CD4-positive, alpha-beta T cell (primary cell): ENCODE results near the gene DPP4. TPM values are rescaled to one million over a fixed set of nuclear protein-coding genes. Genes with fewer than 3 reads are reported as not detected.

ENCODE experiments used
- ATAC-seq: fragments of 200-7000 bp; cut with Tn5 transposase; one replicate; pipeline ENCODE4 v1.10.0; 2022; ENCODE audit warnings: mild to moderate bottlenecking; ENCODE audit not compliant: poor library complexity
- CTCF ChIA-PET: fragments of 350-600 bp; sonication (Branson Sonifier 250); formaldehyde crosslinking; loops from one replicate; lab custom pipeline; 2021; ENCODE audit warnings: antibody characterized with exemption, inconsistent platforms; lab: Charles Lee
- POLR2A ChIA-PET: fragments of 350-600 bp; sonication (Branson Sonifier 250); formaldehyde crosslinking; loops from one replicate; lab custom pipeline; 2021; ENCODE audit warnings: antibody characterized with exemption, inconsistent platforms; lab: Charles Lee
- DNase-seq, 14 experiments: peaks; one replicate each; pipeline ENCODE4 v3.0.0-alpha.2; 2013 to 2020; ENCODE audit warnings: mixed read lengths in 2 of 14
- H3K27ac ChIP-seq, 2 donors: one replicate each; pipeline versions ENCODE4 v1.5.1 to v1.7.0; 2013; ENCODE audit warnings: low read length in 2 of 2, low read depth in 1 of 2, mild to moderate bottlenecking in 1 of 2
- H3K27me3 ChIP-seq, 2 experiments: 1 replicate in 1 of 2; 2 replicates in 1 of 2; pipeline versions ENCODE4 v1.6.1 to v1.7.0; 2013; ENCODE audit warnings: low read length in 2 of 2, control low read depth in 1 of 2, mild to moderate bottlenecking in 1 of 2, moderate library complexity in 1 of 2; ENCODE audit not compliant: insufficient read depth in 2 of 2, control insufficient read depth in 1 of 2
- H3K36me3 ChIP-seq: one replicate; pipeline ENCODE4 v1.6.1; 2013; ENCODE audit warnings: low read length, control low read depth; ENCODE audit not compliant: insufficient read depth
- H3K4me1 ChIP-seq: one replicate; pipeline ENCODE4 v1.6.1; 2013; ENCODE audit warnings: low read length, control low read depth; ENCODE audit not compliant: insufficient read depth
- H3K4me3 ChIP-seq: one replicate; pipeline ENCODE4 v1.5.1; 2013; ENCODE audit warnings: mild to moderate bottlenecking, low read length, moderate library complexity
- H3K9me3 ChIP-seq, 2 experiments: 1 replicate in 1 of 2; 2 replicates in 1 of 2; pipeline versions ENCODE4 v1.6.1 to v1.7.0; 2013; ENCODE audit warnings: low read length in 2 of 2, mild to moderate bottlenecking in 2 of 2, control low read depth in 1 of 2, moderate library complexity in 1 of 2; ENCODE audit not compliant: control insufficient read depth in 1 of 2, insufficient read depth in 1 of 2
- H3K27ac Mint-ChIP-seq: one replicate; pipeline ENCODE4 v1.8.0; 2020; ENCODE audit warnings: mixed read lengths
- H3K27me3 Mint-ChIP-seq: one replicate; pipeline ENCODE4 v1.8.0; 2021; ENCODE audit warnings: mixed read lengths
- H3K36me3 Mint-ChIP-seq: one replicate; pipeline ENCODE4 v1.8.0; 2021; ENCODE audit warnings: low read depth, mixed read lengths
- H3K4me1 Mint-ChIP-seq: one replicate; pipeline ENCODE4 v1.8.0; 2021; ENCODE audit warnings: low read depth, mixed read lengths
- H3K4me3 Mint-ChIP-seq: one replicate; pipeline ENCODE4 v1.8.0; 2020; ENCODE audit warnings: mild to moderate bottlenecking, mixed read lengths
- H3K9me3 Mint-ChIP-seq: one replicate; pipeline ENCODE4 v1.8.0; 2020; ENCODE audit warnings: mixed read lengths
- intact Hi-C, 2 experiments: fragments of 100-400 bp; cut with DNase I in 1 of 2; cut with micrococcal nuclease in 1 of 2; formaldehyde crosslinking; loops; one replicate each; pipeline versions ENCODE4 v1.15.1 to v1.9.0; 2023 to 2025; cut with DNase I, micrococcal nuclease
- total RNA-seq, 174 experiments: library from RNA in 2 of 174; stranded (reverse) in 2 of 174; gene quantifications; one replicate each; pipeline ENCODE4 v1.2.3 and lab custom pipeline; 2021 to 2026
- TF ChIP-seq, protein P1 (sequence below): fragments of 200-600 bp; IDR thresholded peaks from one replicate; pipeline ENCODE4 v1.8.0; 2022; ENCODE audit warnings: antibody characterized with exemption, mild to moderate bottlenecking

The DPP4 gene
- total RNA-seq, 2 experiments from 2014 or later, result 15.5 to 16.7 TPM

DNA sequence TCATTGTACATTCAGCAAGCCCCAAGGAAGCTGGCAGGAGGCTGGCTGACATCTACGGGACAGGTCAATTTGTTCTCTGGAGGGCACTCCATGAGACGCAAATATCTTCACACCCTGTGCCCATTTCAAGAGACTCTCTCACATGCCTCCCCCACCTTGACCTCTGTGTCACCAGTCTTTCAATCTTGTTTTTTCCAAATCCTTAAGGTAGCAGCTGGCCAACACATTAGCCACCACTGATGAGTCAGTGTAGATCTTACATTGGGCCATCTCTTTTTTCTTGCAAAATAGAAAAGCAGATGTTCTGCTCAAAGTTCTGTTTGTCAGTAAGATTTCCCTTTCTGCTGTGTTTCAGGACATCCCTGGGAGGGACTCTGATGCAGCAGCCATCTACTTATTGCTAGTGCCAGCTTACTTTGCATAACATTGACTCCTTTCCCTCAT is 1.7 kb upstream of the DPP4 start:
- Histone ChIP-seq H3K27me3 (no peaks in the 10 kb centered on the region), H3K27ac (no peak overlapping the region), H3K36me3 (no peaks in the 10 kb centered on the region), H3K4me3 (no peak overlapping the region), H3K4me1 (peaks cover 23% of the 10 kb centered on the region), H3K9me3 (peaks cover 12 to 14% of the 10 kb centered on the region in 2 experiments)
- ChIA-PET CTCF (no interaction called here), POLR2A (interaction anchor here (6.0 kb wide), 1 partner anchor 63 kb away, joined by 48 read pairs; no protein-coding TSS in a partner anchor)
- Mint-ChIP-seq H3K4me3 (peak overlapping the region; percentile 95), H3K27me3 (no peaks in the 10 kb centered on the region), H3K36me3 (peaks cover 18% of the 10 kb centered on the region), H3K9me3 (peaks cover 7% of the 10 kb centered on the region), H3K27ac (no peak overlapping the region), H3K4me1 (peaks cover 39% of the 10 kb centered on the region)
- intact Hi-C loops, result loop anchor here (2.0 to 5.0 kb wide), 2 partner anchors 47 to 69 kb away; no protein-coding TSS in a partner anchor
- DNase-seq (no peak), ATAC-seq (no peak)
- TF ChIP-seq, protein P1, sequence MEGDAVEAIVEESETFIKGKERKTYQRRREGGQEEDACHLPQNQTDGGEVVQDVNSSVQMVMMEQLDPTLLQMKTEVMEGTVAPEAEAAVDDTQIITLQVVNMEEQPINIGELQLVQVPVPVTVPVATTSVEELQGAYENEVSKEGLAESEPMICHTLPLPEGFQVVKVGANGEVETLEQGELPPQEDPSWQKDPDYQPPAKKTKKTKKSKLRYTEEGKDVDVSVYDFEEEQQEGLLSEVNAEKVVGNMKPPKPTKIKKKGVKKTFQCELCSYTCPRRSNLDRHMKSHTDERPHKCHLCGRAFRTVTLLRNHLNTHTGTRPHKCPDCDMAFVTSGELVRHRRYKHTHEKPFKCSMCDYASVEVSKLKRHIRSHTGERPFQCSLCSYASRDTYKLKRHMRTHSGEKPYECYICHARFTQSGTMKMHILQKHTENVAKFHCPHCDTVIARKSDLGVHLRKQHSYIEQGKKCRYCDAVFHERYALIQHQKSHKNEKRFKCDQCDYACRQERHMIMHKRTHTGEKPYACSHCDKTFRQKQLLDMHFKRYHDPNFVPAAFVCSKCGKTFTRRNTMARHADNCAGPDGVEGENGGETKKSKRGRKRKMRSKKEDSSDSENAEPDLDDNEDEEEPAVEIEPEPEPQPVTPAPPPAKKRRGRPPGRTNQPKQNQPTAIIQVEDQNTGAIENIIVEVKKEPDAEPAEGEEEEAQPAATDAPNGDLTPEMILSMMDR, result no peak

DNA sequence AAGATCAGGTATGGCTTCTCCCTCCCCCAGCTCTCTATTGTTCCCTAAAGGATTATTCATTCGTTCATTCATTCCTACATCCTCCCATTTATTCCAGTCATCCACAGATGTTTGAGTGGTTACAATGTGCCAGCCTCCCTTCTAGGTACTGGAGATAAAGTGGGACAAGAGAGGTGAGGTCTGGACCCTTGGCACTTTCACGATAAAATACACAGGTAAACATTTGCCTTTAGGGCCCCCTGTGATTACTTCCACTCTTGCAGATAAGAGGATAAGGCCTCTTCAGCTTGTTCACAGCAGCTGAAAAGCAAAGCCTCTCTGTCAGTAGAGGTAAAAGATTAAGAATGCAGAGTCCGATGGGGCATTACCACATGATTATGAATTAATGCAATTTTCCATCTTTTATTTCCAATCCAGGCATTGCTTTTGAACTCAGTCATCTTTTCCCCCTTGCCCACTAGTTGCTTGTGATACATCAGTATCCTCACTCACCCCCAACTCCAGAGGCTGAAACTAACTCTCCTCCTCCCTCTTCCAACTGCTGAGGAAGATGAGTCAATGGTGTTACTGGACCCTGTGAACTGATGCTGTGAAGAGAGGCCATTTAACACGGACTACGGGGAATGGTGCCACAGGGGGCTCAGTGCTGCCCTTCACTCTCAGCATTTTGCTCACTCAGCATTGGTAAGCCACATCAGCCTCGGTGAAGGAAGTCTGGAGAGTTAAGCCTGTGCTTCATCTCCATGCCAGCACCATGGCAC is 1.1 kb upstream of the DPP4 start:
- ChIA-PET CTCF (interaction anchor here (0.8 kb wide), 1 partner anchor 64 kb away, joined by 3 read pairs; no protein-coding TSS in a partner anchor), POLR2A (interaction anchor here (0.7 to 6.0 kb wide), 6 partner anchors 11 to 82 kb away, joined by 3 to 48 read pairs (median 8); no protein-coding TSS in a partner anchor)
- H3K27me3 ChIP-seq, result no peaks in the 10 kb centered on the region
- Mint-ChIP-seq H3K4me3 (peak overlapping the region; percentile 95), H3K27me3 (no peaks in the 10 kb centered on the region), H3K4me1 (peaks cover 45% of the 10 kb centered on the region), H3K36me3 (peaks cover 16% of the 10 kb centered on the region), H3K9me3 (peaks cover 5% of the 10 kb centered on the region), H3K27ac (peak overlapping the region; percentile 85)
- H3K4me1 ChIP-seq, result peaks cover 23% of the 10 kb centered on the region
- H3K9me3 ChIP-seq, result peaks cover 12 to 14% of the 10 kb centered on the region in 2 experiments
- H3K36me3 ChIP-seq, result no peaks in the 10 kb centered on the region
- H3K4me3 ChIP-seq, result peak overlapping the region; percentile 85
- TF ChIP-seq, protein P1, result no peak
- H3K27ac ChIP-seq, result no peak overlapping the region
- DNase-seq (no peak), ATAC-seq (no peak)
- intact Hi-C loops, result loop anchor here (2.0 to 5.0 kb wide), 2 partner anchors 47 to 68 kb away; no protein-coding TSS in a partner anchor

DNA sequence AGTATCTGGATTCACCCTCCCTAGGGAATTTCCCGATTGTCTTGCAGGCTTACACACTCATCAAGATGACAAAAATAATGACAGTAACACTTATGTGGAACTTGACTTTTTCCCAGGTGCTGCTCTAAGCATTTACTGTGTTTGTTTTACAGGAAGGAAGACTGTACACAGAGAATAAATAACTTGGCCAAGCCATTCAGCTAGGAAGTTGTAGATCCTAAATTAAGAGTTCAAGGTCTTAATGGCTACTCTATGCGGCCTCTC is 549 bp upstream of the DPP4 start:
- ChIA-PET POLR2A (interaction anchor here (0.7 to 6.0 kb wide), 6 partner anchors 10 to 82 kb away, joined by 3 to 48 read pairs (median 8); no protein-coding TSS in a partner anchor), CTCF (interaction anchor here (0.8 kb wide), 1 partner anchor 64 kb away, joined by 3 read pairs; no protein-coding TSS in a partner anchor)
- peaks cover 14% of the 10 kb centered on the region for H3K36me3 Mint-ChIP-seq
- peak overlapping the region; percentile 85 for H3K27ac Mint-ChIP-seq
- DNase-seq, result no peak
- peaks cover 10 to 12% of the 10 kb centered on the region in 2 experiments for H3K9me3 ChIP-seq
- H3K4me1 ChIP-seq, result peaks cover 23% of the 10 kb centered on the region
- H3K4me3 ChIP-seq, result peak overlapping the region; percentile 85
- H3K27me3 ChIP-seq, result no peaks in the 10 kb centered on the region
- intact Hi-C loops, result loop anchor here in 1 of 2 experiments (2.0 to 5.0 kb wide), 2 partner anchors 48 to 68 kb away; no protein-coding TSS in a partner anchor
- ATAC-seq, result no peak
- peak overlapping the region; percentile 95 for H3K4me3 Mint-ChIP-seq
- TF ChIP-seq, protein P1, result no peak
- H3K36me3 ChIP-seq, result no peaks in the 10 kb centered on the region
- no peaks in the 10 kb centered on the region for H3K27me3 Mint-ChIP-seq
- no peak overlapping the region for H3K27ac ChIP-seq
- peaks cover 47% of the 10 kb centered on the region for H3K4me1 Mint-ChIP-seq
- no peaks in the 10 kb centered on the region for H3K9me3 Mint-ChIP-seq
